ENCODE data around the gene EI24.

The EI24 gene

DNA sequence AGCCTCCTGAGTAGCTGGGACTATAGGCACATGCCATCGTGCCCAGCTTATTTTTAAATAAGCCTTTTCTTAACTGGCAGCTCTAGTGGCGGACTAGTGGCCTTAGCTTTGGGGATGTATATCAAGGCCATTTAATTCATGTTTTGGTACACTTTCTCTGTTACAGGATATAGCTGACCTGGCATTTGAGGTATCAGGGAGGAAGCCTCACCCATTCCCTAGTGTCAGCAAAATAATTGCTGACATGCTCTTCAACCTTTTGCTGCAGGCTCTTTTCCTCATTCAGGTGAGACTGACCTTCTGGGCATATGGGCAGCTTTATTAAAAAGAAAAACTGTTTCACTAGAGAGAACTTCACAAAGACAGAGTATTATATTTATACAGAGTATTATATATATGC is 9.5 kb downstream of the EI24 start:
- TF ChIP-seq, protein P1, sequence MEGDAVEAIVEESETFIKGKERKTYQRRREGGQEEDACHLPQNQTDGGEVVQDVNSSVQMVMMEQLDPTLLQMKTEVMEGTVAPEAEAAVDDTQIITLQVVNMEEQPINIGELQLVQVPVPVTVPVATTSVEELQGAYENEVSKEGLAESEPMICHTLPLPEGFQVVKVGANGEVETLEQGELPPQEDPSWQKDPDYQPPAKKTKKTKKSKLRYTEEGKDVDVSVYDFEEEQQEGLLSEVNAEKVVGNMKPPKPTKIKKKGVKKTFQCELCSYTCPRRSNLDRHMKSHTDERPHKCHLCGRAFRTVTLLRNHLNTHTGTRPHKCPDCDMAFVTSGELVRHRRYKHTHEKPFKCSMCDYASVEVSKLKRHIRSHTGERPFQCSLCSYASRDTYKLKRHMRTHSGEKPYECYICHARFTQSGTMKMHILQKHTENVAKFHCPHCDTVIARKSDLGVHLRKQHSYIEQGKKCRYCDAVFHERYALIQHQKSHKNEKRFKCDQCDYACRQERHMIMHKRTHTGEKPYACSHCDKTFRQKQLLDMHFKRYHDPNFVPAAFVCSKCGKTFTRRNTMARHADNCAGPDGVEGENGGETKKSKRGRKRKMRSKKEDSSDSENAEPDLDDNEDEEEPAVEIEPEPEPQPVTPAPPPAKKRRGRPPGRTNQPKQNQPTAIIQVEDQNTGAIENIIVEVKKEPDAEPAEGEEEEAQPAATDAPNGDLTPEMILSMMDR (IDR thresholded peaks at IDR 0.05), result no peak
- Histone ChIP-seq H3K4me3 (no peak overlapping the region), H3K27ac (no peak overlapping the region)
- DNase-seq (ENCODE audit: low spot score), result no peak

DNA sequence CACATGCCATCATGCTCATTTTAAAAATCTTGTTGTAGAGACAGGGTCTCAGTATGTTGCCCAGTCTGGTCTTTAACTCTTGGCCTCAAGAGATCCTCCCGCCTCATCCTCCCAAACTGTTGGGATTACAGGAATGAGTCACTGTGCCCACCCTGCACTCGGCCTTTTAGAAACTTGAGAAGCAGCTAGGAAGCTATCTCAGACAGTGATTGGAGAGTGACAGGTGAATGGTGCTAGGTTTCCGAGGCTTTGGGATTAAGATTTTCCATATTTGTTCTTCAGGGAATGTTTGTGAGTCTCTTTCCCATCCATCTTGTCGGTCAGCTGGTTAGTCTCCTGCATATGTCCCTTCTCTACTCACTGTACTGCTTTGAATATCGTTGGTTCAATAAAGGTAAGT is 10.5 kb downstream of the EI24 start:
- TF ChIP-seq, protein P1 (IDR thresholded peaks at IDR 0.05), result no peak
- H3K27ac ChIP-seq, result no peak overlapping the region
- H3K4me3 ChIP-seq, result no peak overlapping the region
- no peak for DNase-seq (ENCODE audit: low spot score)

DNA sequence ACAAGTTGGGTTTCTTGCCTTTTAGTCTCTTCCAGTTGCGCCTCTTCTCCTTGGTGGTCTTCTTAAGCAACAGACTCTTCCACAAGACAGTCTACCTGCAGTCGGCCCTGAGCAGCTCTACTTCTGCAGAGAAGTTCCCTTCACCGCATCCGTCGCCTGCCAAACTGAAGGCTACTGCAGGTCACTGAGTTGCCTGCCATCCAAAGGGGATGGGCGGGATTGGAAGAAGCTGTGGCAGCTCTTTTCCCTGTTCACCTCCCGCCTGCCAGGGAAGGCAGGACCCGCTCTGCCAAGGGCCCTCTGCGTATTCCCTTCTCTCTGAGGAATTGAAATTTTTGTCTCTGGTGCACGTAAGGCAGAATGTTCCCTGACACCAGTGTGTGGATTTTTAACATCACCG is 14.2 kb downstream of the EI24 start:
- no peak for DNase-seq (ENCODE audit: low spot score)
- TF ChIP-seq, protein P1 (IDR thresholded peaks at IDR 0.05), result no peak

DNA sequence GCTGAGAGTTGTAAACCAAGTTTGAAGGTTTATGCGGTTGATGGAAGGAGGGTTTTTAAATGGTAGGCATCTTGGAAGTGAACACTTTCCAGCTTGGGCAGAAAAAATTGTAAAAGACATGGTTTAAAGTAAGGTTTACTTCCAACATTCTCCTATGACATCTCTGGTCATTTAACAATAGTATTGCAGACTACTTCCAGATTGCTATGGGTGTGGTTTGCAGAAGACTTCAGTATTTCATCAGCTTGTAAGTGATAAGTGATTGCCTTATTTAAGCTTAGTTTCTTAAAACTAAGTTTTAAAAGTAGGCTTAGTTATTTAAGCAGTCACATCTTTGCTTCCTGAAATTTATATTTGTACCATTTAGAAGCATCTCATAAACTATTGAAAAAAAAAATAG is 16.2 kb downstream of the EI24 start:
- no peak overlapping the region for H3K4me3 ChIP-seq
- H3K27ac ChIP-seq, result no peak overlapping the region
- TF ChIP-seq, protein P1 (IDR thresholded peaks at IDR 0.05), result no peak
- DNase-seq (ENCODE audit: low spot score), result no peak

More for the DNA sequence above, 14.2 kb downstream of the EI24 start:
- Histone ChIP-seq H3K4me3 (no peak overlapping the region), H3K27ac (no peak overlapping the region)

DNA sequence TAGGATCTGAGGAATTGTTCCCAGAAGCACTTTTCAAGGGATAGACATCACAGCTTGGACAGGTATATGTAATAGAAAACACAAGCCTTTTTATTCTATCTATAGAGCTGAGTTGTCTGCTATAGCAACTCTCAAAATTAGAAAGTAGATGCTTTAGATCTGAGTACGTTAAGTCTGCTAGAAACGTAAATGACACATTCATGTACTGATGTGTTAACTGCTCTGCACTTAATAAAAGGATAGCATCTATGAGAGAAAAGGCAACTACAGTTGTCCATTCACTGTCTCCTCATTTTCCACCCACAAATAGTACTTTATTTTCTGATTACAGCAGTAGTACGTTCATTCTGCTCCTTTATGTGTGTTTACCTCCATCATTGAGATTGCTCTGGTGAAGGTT is 17.3 kb downstream of the EI24 start:
- no peak overlapping the region for H3K4me3 ChIP-seq
- DNase-seq (ENCODE audit: low spot score), result no peak
- TF ChIP-seq, protein P1 (IDR thresholded peaks at IDR 0.05), result no peak

DNA sequence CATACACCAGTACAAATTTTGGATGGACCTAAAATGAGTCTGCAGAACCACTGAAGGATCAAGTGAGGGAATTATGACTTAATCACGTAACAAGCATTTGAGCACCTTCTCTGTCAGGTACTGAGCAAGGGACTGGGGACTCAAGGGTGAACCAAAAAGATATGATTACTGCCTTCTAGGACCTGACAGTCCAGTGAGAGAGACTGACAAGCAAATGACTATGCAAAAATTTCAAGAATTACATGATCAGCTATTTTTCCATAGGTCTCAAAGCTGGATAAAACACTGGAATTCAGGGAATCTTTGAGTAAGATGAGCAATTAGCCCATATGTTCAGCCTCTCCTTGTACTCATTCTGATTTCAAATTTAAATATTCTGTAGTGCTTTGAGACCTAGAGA is 18.2 kb downstream of the EI24 start:
- TF ChIP-seq, protein P1 (IDR thresholded peaks at IDR 0.05), result no peak
- H3K27ac ChIP-seq, result no peak overlapping the region
- no peak for DNase-seq (ENCODE audit: low spot score)
- H3K4me3 ChIP-seq, result no peak overlapping the region

More for the DNA sequence above, 17.3 kb downstream of the EI24 start:
- no peak overlapping the region for H3K27ac ChIP-seq

DNA sequence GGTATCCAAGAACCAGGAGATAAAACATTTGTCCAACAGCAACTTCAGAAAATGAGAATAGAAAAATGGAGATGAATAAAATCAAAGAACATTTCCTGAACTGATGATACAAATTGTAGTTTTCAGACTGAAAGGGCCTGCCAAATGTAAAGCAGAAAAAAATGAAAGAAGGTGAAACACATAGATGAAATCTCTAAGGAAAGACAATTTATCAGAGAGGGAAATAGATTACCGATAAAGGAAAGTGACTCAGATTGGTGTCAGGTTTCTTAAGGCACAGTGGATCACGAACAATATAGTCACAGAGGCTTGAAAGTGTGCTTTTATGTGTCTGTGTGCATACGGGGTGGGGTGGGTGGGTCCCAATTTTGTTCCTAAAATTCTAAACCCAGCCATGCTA is 19.2 kb downstream of the EI24 start:
- Histone ChIP-seq H3K27ac (no peak overlapping the region), H3K4me3 (no peak overlapping the region)
- DNase-seq (ENCODE audit: low spot score), result no peak
- TF ChIP-seq, protein P1 (IDR thresholded peaks at IDR 0.05), result no peak
